HG03575 (cell line): ENCODE data around the gene NPHS2.
"Not testable (repeated sequence)": the region's sequence is repeated elsewhere in the genome, so short reads cannot be mapped to it uniquely, and the experiment has no call there.

Source experiments
- ATAC-seq: cut with Tn5 transposase; IDR thresholded peaks from one replicate; pipeline ENCODE4 v1.9.1; 2021; ENCODE audit not compliant: unreplicated experiment, insufficient number of reproducible peaks, low FRiP score; ENCODE audit errors: extremely low read depth

NPHS2 gene

DNA sequence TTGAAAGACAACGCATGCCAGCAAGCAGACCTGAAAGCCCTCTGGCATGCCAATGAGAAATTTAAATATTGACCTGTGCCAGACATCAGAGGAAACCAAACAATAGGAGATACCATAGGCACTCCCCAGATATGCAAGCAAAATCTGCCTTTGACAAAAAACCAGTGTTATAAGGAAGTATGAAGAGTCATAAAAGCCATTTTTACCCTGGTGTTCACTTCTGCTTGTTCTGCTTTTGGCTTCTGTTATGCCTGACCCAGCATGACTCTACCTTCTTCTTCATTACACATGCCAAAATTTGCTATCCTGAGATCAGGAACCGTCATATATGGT is 26.4 kb downstream of the NPHS2 start:
- no peak for ATAC-seq

DNA sequence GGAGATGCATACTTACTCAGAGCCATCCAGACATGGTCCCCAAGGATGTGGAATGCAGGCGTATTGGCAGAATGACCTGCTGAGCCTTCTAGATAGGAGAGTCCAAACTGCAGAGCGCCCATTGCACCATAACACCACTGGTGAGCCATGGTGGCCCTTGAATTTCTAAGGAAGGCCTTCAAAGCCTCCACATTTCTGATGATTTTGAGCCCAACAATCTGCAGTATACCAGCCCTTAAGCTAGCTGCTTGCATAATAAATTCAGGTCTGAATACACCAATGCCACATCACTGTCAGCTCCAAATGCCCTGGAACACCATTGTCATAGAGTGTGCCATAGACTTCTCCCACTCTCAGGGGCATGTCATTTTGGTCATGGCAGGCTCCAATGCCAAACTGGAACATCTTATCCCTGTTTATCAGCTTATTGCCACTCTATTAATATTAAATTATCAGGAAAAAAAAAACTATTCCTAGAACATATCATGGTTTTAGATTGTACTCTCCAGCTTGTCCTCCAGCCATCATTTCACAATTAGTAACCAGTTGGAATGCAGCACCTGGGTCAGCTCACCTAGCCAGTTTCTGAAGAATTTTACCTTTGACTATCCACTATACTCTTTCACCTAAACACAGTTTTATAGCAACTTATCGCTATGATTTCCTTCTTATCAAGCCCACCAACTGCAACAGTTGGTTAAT is 26.9 kb downstream of the NPHS2 start:
- ATAC-seq = no peak

DNA sequence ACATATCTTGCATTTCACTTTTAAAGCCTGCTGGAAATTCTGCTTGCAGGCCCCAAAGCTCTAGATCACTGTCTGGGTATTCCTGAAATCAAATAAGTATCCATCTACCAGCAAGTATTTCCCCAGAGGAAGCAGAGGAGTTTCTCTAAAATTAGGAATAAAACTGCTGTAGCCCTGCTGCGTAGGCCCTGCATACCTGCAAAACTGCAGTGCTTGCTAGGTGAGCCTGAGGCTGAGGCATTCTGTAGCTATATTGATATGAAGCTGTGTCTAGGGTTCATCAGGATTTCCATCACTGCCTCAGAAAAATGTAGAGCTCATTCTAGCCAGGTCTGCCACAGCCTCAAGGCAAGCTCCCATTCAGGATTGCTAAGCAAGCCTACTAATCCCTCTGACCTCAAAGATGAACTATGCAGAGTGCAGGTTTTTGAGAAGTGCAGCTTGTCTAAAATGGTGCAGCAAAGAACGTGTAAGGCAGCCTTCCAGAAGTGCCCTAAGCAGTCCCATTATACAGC is 28.7 kb downstream of the NPHS2 start:
- no peak for ATAC-seq

DNA sequence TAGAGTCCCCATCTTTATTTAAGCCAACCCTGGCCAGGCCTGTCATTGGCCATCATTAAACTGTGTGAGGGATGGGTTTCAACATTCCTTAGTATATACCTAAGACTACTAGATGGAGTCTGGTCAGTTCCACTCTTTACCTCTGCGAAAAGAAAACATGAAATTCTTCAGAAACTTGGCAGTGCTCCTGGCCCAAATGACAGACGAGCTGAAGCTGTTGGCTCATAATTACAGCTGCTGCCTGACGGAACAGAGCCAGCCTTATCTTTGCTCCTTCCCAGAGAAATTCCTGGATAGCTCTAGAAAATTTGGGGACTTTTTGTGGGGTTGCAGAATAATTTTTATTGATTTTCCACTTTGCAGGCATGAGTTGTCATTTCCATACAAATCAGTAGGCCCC is 30.4 kb downstream of the NPHS2 start:
- no peak for ATAC-seq

DNA sequence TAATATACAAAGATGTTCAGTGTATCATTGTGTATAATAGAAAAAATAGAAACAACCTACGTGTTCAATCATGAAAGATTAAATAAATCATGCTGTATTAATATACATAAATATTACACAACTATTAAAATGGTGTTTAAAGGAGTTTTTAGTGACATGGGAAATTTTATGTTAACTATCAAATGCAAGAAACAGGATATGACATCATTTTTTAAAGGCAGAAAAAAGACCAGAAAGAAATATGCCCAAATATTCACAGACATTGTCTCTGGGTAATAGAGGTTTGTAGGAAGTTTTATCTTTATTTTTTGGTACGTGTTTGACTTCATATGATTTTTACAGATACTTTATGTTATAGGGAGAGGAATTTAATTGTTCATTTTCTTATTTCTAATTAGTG is 34.0 kb downstream of the NPHS2 start:
- no peak for ATAC-seq

DNA sequence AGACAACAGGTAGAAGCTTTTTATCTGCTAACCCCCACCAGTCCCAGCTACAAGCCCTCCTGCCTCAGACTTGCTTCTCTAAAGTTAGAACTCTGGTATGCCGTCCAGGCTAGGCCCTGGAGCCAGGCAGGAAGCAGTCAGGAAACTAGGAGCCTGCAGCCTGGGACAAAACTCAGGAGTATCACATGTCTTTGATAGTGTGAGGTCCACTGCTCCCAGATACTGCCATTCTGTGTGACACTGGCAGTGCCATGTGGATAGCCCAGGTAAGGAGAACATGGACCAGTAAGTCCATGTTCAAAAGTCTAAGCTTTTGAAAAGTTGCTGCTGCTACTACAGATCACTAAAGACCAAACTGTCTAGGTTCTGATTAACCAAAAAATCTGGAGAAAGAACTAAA is 45.4 kb downstream of the NPHS2 start:
- ATAC-seq = no peak

DNA sequence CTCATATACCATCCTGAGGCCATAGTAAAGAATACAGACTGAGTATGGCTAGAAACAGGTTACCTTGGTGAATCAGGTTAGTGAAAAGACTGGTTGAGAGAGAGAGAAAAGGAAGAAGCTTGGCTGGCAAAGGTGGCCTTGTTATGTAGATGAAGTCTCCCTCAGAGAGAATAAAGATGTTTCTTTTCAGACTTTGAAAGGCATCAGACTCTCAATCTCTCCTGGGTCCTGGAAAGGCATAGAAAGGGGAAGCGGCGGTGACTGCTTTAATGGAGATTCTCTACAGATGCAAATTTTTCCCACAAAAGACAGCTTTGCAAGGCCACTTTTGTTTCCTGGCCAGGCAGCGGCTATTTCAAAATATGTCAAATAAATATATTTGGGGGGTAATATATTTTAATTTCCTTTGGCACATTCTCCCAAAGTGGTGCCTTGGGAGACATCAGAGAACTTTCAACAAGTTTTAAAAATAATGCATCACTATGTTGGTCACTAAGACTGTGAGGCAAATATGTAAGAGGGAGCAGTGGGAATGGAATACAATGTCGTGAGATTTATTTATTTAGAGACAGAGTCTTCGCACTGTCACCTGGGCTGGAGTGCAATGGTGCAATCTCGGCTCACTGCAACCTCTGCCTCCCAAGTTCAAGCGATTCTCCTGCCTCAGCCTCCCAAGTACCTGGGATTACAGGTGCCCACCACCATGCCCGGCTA is 46.1 kb downstream of the NPHS2 start:
- no peak for ATAC-seq

DNA sequence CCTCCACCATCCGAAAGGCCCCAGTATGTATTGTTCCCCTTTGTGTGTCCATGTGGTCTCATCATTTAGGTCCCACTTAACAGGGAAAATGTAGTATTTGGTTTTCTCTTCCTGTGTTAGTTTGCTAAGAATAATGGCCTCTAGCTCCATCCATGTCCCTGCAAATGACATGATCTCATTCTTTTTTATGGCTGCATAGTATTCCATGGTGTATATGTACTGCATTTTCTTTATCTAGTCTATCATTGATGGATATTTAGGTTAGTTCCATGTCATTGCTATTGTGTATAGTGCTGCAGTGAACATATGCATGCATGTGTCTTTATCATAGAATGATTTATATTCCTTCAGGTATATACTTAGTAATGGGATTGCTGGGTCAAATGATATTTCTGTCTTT is 57.2 kb downstream of the NPHS2 start:
- not testable (repeated sequence) for ATAC-seq

DNA sequence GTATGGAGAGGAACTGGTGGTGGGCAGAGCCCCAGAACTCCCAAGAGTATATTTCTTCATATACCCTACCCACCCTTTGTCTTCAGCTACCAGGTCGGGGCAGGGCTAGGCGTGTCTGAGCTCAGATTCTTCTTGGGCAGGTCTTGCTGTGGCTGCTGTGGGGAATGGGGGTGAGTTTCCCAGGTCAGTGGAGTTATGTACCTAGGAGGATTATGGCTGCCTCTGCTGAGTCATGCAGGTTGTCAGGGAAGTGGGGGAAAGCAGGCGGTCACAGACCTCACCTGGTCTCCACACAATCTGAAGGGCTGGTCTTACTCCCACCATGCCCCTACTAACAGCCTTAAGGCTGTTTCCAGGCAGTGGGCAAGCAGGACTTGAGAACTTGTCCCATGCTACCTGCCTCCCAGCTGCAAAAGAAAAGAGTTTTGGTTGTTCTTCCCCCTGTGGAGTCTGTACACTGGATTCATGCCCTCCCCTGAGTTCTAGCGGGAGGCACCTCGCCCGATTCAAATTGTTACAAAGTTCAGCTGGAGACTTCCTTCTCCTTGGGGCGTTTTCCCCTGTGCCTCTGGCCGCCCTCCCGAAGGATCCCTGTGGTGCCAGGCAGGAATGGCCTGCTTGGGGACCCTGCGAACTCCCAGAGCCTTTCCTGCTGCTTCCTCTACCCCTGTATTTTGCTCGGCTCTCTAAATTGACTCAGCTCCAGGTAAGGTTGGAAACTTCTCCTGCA is 58.6 kb downstream of the NPHS2 start:
- ATAC-seq = no peak

DNA sequence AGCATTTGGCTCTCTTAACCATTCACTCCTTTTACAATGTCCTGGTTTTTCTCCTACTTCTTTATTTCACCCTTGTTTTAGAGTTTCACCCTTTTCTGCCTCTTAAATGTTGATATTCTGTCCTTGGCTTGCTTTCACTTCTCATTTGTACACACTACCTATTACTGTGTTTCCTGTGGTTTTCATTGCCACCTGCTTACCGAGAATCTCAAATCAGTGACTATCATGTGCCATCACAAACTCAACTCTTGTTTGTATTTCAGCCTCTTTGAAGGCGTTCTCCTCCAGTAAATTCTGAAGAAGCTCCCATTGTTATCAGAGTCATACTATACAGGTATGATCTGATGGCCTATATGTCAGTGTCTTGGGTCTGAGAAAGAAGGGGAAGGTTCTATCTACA is 65.7 kb downstream of the NPHS2 start:
- no peak for ATAC-seq

DNA sequence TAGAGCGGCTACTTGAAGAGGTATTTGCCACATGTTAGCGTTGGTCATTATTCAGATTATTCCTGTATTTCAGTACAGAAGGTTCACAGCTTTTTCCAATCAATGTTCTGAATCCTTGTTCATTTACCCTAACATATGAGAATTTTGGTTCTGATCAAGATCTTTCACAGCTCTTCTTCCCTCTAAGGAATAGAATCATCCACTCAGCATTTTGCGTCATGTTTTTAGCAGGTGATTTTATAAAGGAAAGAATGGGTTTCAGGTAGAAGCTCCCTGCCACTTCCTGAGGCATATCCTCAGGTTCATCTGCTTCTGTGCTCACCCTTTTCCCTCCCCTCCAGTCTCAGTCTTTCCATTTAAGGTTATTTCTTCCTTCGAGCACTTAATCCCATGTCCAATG is 66.4 kb downstream of the NPHS2 start:
- ATAC-seq = no peak

DNA sequence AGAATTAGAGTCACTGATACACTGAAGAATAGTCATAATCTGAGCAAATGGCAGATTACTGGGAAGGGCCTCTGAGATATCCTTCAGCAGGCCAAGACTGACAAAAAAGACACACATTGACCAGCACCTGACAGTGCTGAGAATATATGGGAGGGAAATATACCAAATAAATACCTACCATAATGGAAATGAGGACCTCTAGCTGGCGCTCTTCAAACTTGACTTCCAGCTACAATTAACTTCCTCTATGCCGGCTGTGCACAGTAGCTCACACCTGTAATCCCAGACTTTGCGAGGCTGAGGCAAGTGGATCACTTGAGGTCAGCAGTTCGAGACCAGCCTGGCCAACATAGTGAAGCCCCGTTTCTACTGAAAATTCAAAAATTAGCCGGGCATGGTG is 69.5 kb downstream of the NPHS2 start:
- ATAC-seq = no peak
